NCI-H510A treated with DMSO at 0.1 percent for 48 hours (cell line): ENCODE results near the gene GIMAP8.
"Not testable (repeated sequence)": the region's sequence is repeated elsewhere in the genome, so short reads cannot be mapped to it uniquely, and the experiment has no call there.

Experiments used
- DNase-seq: peaks from one replicate; lab custom pipeline; 2025; lab: John Stamatoyannopoulos, UW

Gene GIMAP8

DNA sequence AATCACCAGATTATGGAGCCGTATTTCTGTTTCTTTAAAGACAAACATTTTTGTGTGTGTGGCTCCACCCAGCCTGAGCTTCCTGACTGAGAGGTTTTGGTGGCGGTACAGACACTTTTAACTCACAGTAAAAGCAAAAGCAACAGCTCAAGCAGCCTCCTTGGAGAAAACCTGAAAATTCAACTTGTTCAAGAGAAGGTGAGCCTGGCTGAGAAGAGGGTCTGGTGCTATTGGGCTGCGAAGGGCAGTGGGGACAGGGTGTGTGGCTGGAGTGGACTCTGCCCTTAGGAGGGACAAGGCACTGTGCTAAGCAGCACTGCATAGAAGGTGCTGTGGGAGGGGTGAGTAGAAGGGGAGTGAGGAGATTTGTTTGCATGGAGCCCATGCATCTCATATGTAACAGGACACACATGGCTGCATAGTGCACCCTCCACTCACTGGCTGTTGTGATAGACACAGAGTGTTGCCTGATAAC is 64.4 kb downstream of the GIMAP8 start, which contains the start of gene GIMAP7:
Gene GIMAP7, plus strand, starts transcription at position 125 of the 475 bp plus-strand sequence. CDS start 5,103 bp downstream, outside the sequence.
- no peak for DNase-seq

DNA sequence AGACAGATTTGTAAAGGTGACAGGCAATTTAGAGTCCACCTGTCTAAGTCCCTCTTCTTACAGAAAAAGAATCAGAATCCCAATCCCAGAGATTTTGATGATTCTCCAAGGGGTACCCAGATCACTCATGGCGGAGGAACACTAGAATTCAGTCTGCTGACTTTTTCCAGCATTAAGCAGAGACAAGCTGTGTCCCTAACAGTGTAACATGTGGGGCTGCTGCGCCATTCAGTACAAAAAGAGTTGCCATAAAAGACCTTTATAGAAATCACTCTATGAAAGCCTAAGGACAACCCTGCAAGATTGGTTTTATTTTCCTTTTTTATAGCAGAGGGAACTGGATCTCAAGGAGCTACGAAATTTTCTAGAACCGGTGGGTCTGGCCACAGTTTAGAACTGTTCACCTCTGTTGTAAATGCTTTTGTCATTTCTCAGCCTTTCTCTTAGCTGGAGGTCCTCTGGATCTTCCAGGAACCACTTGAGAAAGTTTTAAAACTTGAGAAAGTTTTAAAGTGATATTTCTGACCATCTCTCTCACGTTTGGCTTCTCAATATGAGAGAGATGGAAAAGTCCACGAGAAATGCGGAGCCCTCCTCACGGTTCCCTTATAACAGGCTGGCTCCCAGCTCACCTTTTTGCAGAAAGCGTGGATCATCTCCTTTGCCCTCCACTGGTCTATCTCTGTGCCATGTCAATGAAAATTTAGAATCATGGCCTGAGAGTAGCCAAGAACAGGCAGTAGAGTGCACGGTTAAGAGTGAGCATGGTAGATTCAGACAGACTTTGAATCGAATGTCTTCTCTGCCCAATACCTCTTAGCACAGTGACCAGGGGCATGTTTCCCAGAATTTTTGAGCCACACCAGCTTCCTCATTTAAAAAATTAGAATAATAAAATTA is 65.1 kb downstream of the GIMAP8 start:
- DNase-seq, result no peak

DNA sequence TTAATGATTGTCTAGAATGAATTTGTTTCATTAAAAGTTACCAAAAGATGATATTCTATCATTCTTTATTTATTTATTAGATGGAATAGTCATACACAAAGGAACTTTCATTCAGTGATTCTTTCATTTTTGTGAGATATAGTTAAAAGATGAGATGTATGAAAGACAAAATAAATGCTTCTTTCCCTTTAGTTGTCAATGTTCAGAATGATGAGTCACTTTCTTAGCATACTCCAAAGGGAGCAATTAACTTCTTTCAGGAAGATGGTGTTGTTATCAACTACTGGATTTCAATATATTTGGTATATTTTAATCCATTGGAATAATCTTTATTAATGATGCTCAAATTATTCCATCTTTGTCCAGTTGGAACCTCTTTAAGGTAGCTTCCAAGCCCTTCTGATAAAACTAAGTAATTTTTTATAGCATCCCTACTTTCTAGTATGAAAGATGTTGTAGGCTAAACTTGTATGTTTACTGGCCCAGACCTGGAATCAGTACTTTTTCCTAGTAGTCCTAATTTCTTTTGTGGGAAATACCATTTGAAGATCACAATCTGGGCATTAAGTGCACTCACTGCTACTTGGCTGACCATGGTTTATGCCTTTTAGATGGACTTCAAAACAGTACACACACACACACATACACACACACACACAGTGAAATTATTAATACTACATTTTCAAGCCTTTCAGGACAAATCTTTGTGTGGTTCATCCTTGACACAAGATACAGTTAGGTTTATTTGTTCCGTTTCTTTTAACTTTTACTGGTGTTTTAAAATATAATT is 66.7 kb downstream of the GIMAP8 start:
- no peak for DNase-seq

DNA sequence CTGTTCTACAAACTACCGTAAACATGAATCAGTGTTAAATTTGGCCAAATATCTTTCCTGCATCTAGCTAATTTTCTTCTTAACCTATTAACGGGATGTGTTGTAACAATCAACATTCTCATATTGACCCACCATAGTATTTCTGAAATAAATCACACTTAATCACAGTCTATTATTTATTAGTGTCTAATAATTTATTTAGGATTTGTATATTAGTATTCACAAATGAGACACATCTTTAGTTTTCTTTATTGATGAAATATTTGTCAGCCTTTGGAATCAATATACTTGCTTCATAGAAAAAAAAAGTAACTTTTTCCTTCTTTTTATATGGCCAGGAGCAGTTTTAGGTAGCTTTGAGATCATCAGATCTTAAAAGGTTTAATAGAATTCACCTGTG is 68.9 kb downstream of the GIMAP8 start:
- no peak for DNase-seq

DNA sequence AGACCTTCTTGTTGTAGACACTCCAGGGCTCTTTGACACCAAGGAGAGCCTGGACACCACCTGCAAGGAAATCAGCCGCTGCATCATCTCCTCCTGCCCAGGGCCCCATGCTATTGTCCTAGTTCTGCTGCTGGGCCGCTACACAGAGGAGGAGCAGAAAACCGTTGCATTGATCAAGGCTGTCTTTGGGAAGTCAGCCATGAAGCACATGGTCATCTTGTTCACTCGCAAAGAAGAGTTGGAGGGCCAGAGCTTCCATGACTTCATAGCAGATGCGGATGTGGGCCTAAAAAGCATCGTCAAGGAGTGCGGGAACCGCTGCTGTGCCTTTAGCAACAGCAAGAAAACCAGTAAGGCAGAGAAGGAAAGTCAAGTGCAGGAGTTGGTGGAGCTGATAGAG is 69.7 kb downstream of the GIMAP8 start:
- DNase-seq, result no peak

DNA sequence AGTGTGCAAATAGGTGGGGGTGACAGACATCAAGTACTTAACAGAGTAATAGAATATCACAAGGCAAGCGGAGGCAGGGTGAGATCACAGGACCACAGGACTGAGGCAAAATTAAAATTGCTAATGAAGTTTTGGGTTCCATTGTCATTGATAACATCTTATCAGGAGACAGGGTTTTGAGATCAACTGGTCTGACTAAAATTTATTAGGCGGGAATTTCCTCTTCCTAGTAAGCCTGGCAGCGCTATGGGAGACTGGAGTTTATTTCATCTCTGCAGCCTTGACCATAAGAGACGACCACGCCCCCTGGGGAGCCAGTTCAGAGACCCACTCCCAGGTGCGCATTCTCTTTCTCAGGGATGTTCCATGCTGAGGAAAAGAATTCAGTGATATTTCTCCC is 72.5 kb downstream of the GIMAP8 start:
- not testable (repeated sequence) for DNase-seq

DNA sequence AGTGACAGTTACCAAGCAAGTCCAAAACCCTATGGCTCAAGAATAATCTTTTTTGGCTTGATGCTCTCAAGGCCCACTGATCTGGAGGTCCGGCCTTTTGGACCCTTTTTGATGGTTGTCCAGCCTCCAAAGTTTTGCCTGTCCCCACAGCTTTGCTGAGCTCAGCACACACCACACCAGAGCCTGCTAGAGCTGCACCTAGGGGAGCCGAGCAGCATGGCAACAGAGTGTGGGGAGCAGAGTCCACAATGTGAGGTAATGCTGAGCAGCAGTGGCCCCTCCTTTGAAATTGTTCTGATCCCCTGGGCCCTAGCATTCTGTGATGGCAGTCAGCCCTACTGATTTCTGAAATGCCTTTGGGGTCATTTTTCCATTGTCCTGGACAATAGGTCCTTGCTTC is 73.6 kb downstream of the GIMAP8 start:
- DNase-seq, result no peak
